GM18519 (cell line): ENCODE results near the gene SH2B3.

Experiments used
- ATAC-seq: cut with Tn5 transposase; IDR thresholded peaks from one replicate; pipeline ENCODE4 v1.9.1; 2021; ENCODE audit warnings: mild to moderate bottlenecking, moderate library complexity; ENCODE audit not compliant: unreplicated experiment, low FRiP score

SH2B3 gene

GRCh38 chr12:111442301-111443045 lies 36.8 kb downstream of the SH2B3 start:
- ATAC-seq, result no peak

- ATAC-seq, result no peak
Observed at GRCh38 chr12:111443086-111443485, 37.4 kb downstream of the SH2B3 start.

GRCh38 chr12:111443586-111443985 lies 37.9 kb downstream of the SH2B3 start:
- ATAC-seq, result no peak

GRCh38 chr12:111444314-111444924 lies 38.7 kb downstream of the SH2B3 start:
- ATAC-seq, result peak; percentile 24

- ATAC-seq, result peak; percentile 72
Observed at GRCh38 chr12:111444925-111445725, 39.4 kb downstream of the SH2B3 start.

- no peak for ATAC-seq
Observed at GRCh38 chr12:111445726-111446581, 40.2 kb downstream of the SH2B3 start.

- ATAC-seq, result no peak
Observed at GRCh38 chr12:111446631-111447570, 41.2 kb downstream of the SH2B3 start.

GRCh38 chr12:111447571-111448265 lies 42.0 kb downstream of the SH2B3 start:
- no peak for ATAC-seq

GRCh38 chr12:111448266-111448830 lies 42.6 kb downstream of the SH2B3 start:
- ATAC-seq, result no peak

GRCh38 chr12:111448846-111449790 lies 43.4 kb downstream of the SH2B3 start:
- no peak for ATAC-seq

- ATAC-seq, result no peak
Observed at GRCh38 chr12:111450676-111451075, 45.0 kb downstream of the SH2B3 start.

GRCh38 chr12:111451232-111451631 lies 45.5 kb downstream of the SH2B3 start:
- no peak for ATAC-seq

GRCh38 chr12:111451649-111452129 lies 46.0 kb downstream of the SH2B3 start:
- ATAC-seq, result no peak

- no peak for ATAC-seq
Observed at GRCh38 chr12:111453071-111453989, 47.6 kb downstream of the SH2B3 start.

GRCh38 chr12:111454311-111454710 lies 48.6 kb downstream of the SH2B3 start:
- ATAC-seq, result no peak
